HG03280 (cell line): ENCODE results near the gene FECH.
"Not testable (repeated sequence)": the region's sequence is repeated elsewhere in the genome, so short reads cannot be mapped to it uniquely, and the experiment has no call there.

ENCODE experiments used
- ATAC-seq: cut with Tn5 transposase; IDR thresholded peaks from one replicate; pipeline ENCODE4 v1.9.1; 2021; ENCODE audit warnings: mild to moderate bottlenecking, moderate library complexity; ENCODE audit not compliant: unreplicated experiment

The FECH gene

GRCh38 chr18:57586251-57587049 lies at the start of gene FECH:
Gene FECH (minus strand): TSS chr18:57586702. CDS start chr18:57586620, 82 bp downstream.
- ATAC-seq: peak; percentile 91

GRCh38 chr18:57635003-57635822 lies 48.7 kb upstream of the FECH start:
- ATAC-seq: no peak

GRCh38 chr18:57631697-57632096 lies 45.2 kb upstream of the FECH start:
- no peak for ATAC-seq

- peak; percentile 10 for ATAC-seq
These were observed 44.5 kb upstream of the FECH start for GRCh38 chr18:57630754-57631595.

- peak; percentile 94 for ATAC-seq
These were observed 43.7 kb upstream of the FECH start for GRCh38 chr18:57630002-57630753.

GRCh38 chr18:57629422-57629821 lies 42.9 kb upstream of the FECH start:
- no peak for ATAC-seq

GRCh38 chr18:57627488-57627887 lies 41.0 kb upstream of the FECH start:
- ATAC-seq: no peak

- no peak for ATAC-seq
These were observed 38.5 kb upstream of the FECH start for GRCh38 chr18:57624988-57625387.

GRCh38 chr18:57621246-57621604 lies 34.7 kb upstream of the FECH start:
- peak; percentile 20 for ATAC-seq

- ATAC-seq: no peak
These were observed 33.4 kb upstream of the FECH start for GRCh38 chr18:57619876-57620275.

GRCh38 chr18:57618910-57619309 lies 32.4 kb upstream of the FECH start:
- ATAC-seq: no peak

GRCh38 chr18:57603871-57604270 lies 17.4 kb upstream of the FECH start:
- ATAC-seq: no peak

GRCh38 chr18:57595347-57595746 lies 8.8 kb upstream of the FECH start:
- no peak for ATAC-seq

- not testable (repeated sequence) for ATAC-seq
These were observed 6.2 kb upstream of the FECH start for GRCh38 chr18:57592716-57593115.

GRCh38 chr18:57589161-57589560 lies 2.7 kb upstream of the FECH start:
- ATAC-seq: no peak

GRCh38 chr18:57587098-57587661 lies 678 bp upstream of the FECH start:
- no peak for ATAC-seq

GRCh38 chr18:57585855-57586250 lies 649 bp downstream of the FECH start:
- ATAC-seq: peak; percentile 4

GRCh38 chr18:57585421-57585820 lies 1.1 kb downstream of the FECH start:
- no peak for ATAC-seq

GRCh38 chr18:57584444-57584843 lies 2.1 kb downstream of the FECH start:
- ATAC-seq: no peak

GRCh38 chr18:57583297-57583835 lies 3.1 kb downstream of the FECH start:
- ATAC-seq: no peak
